ENCODE measurements around the gene MICAL2. TPM values are rescaled to one million over a fixed set of nuclear protein-coding genes. Genes with fewer than 3 reads are reported as not detected.

MICAL2 gene
- total RNA-seq (100 to 1,000 TPM; 401 to 461 TPM), polyA plus RNA-seq (ENCODE audit: insufficient read depth, low read depth, low replicate concordance) (224 TPM)
- long read RNA-seq, donor 1, partial matches to known transcripts = 0 of 2 reads
- long read RNA-seq, donor 1, other reads (novel, unspliced or antisense) = 0 of 2 reads
- long read RNA-seq, donor 2 = 0 reads

GRCh38 chr11:12110201-12110713 lies at the start of gene MICAL2:
TSS of gene MICAL2 (plus strand) at chr11:12110590. CDS start at chr11:12162156, 51,566 bp downstream.
- intact Hi-C loops (cut with DNase I; ENCODE audit: low total_unique reads) = loop anchor here (10.0 kb wide), 1 partner anchor 125 kb away; no protein-coding TSS in a partner anchor

GRCh38 chr11:12061851-12062560 lies 48.4 kb upstream of the MICAL2 start:
- Histone ChIP-seq H3K36me3 (ENCODE audit: low read depth, missing control alignments) (no peaks in the 10 kb centered on the region), H3K27ac (no peak overlapping the region), H3K4me1 (peaks cover 2% of the 10 kb centered on the region), H3K27me3 (no peaks in the 10 kb centered on the region), H3K9me3 (no peaks in the 10 kb centered on the region), H3K4me3 (no peak overlapping the region)
- intact Hi-C loops (cut with DNase I; ENCODE audit: low total_unique reads) = no loop called here
- 59 to 68% methylated on average over 7 to 9 of the region's 9 CpGs for WGBS, 2 donors
- no peak for DNase-seq
- TF ChIP-seq CTCF (IDR thresholded peaks at IDR 0.05) (no peak), POLR2A (IDR thresholded peaks at IDR 0.05) (no peak)

More at GRCh38 chr11:12110201-12110713, at the start of gene MICAL2:
- H3K4me1 ChIP-seq = peaks cover 29% of the 10 kb centered on the region
- peak; percentile 93 for DNase-seq
- 0% methylated on average over 5 to 56 of the region's 56 CpGs for WGBS, 2 donors
- peak within 1 kb of the TSS; percentile 95 to 97 for H3K27ac ChIP-seq
- H3K4me3 ChIP-seq = peak within 1 kb of the TSS; percentile 90 to 95
- H3K9me3 ChIP-seq = no peaks in the 10 kb centered on the region
- peak; percentile 87 for TF ChIP-seq POLR2A (IDR thresholded peaks at IDR 0.05)
- TF ChIP-seq CTCF (IDR thresholded peaks at IDR 0.05) = no peak
- no peaks in the 10 kb centered on the region for H3K36me3 ChIP-seq (ENCODE audit: low read depth, missing control alignments)
- no peaks in the 10 kb centered on the region for H3K27me3 ChIP-seq

- TF ChIP-seq POLR2A (IDR thresholded peaks at IDR 0.05) (no peak), CTCF (IDR thresholded peaks at IDR 0.05) (no peak)
- intact Hi-C loops (cut with DNase I; ENCODE audit: low total_unique reads) = no loop called here
- no peak overlapping the region for H3K4me3 ChIP-seq
- H3K4me1 ChIP-seq = peaks cover 6% of the 10 kb centered on the region
- H3K27ac ChIP-seq = no peak overlapping the region
- no peaks in the 10 kb centered on the region for H3K36me3 ChIP-seq (ENCODE audit: low read depth, missing control alignments)
- WGBS, 2 donors = 77 to 98% methylated on average over 2 of the region's 2 CpGs
- DNase-seq = no peak
- no peaks in the 10 kb centered on the region for H3K27me3 ChIP-seq
- H3K9me3 ChIP-seq = no peaks in the 10 kb centered on the region
Observed at GRCh38 chr11:12063251-12063650, 47.1 kb upstream of the MICAL2 start.

GRCh38 chr11:12064136-12064953 lies 46.0 kb upstream of the MICAL2 start:
- Histone ChIP-seq H3K27me3 (no peaks in the 10 kb centered on the region), H3K4me1 (peaks cover 8% of the 10 kb centered on the region), H3K4me3 (no peak overlapping the region), H3K9me3 (no peaks in the 10 kb centered on the region), H3K27ac (no peak overlapping the region), H3K36me3 (ENCODE audit: low read depth, missing control alignments) (no peaks in the 10 kb centered on the region)
- TF ChIP-seq POLR2A (IDR thresholded peaks at IDR 0.05) = no peak
- TF ChIP-seq CTCF (IDR thresholded peaks at IDR 0.05) = no peak
- intact Hi-C loops (cut with DNase I; ENCODE audit: low total_unique reads) = no loop called here
- WGBS, 2 donors = 89 to 93% methylated on average over 7 of the region's 7 CpGs
- DNase-seq = no peak
